Measurements from ENCODE around the gene LMF1. TPM values are rescaled to one million over a fixed set of nuclear protein-coding genes. Genes with fewer than 3 reads are reported as not detected.

The LMF1 gene
- polyA plus RNA-seq, 1 donor (not counting 4 experiments of a cell fraction or from before 2014, with no cell fraction given) = 3.1 TPM

- Histone ChIP-seq H2AFZ (ENCODE audit: control insufficient read depth, low read length) (no peak overlapping the region), H3K9ac (ENCODE audit: control insufficient read depth, extremely low read depth, insufficient read depth, low read length) (no peak overlapping the region), H4K20me1 (ENCODE audit: control insufficient read depth, extremely low read depth, insufficient read depth, low read length) (no peaks in the 10 kb centered on the region), H3K4me1 (ENCODE audit: control insufficient read depth, extremely low read depth, insufficient read depth, low read length) (no peaks in the 10 kb centered on the region), H3K27ac (ENCODE audit: control insufficient read depth, insufficient read depth, low read length) (no peak overlapping the region), H3K27me3 (ENCODE audit: control insufficient read depth, extremely low read depth, insufficient read depth, low read length) (peaks cover 24% of the 10 kb centered on the region), H3K9me3 (ENCODE audit: control insufficient read depth, low read depth, low read length) (no peaks in the 10 kb centered on the region), H3K4me3 (ENCODE audit: control insufficient read depth in 2 of 3, extremely low read depth in 1 of 3, insufficient read depth in 2 of 3, low read depth in 1 of 3, low read length in 3 of 3) (no peak overlapping the region), H3K79me2 (ENCODE audit: control insufficient read depth, insufficient read depth, low read length) (no peaks in the 10 kb centered on the region), H3K36me3 (ENCODE audit: control insufficient read depth in 2 of 2, extremely low read depth in 1 of 2, insufficient read depth in 2 of 2, low read length in 2 of 2) (no peaks in the 10 kb centered on the region), H3K9me1 (ENCODE audit: control insufficient read depth, extremely low read depth, insufficient read depth, low read length) (no peaks in the 10 kb centered on the region), H3K4me2 (ENCODE audit: control insufficient read depth, extremely low read depth, insufficient read depth, low read depth, low read length) (no peak overlapping the region)
- dilution Hi-C loops (cut with MboI; ENCODE audit: extremely low pct_ligation_motif_present, low sequenced_read_pairs) = no loop called here
- DNase-seq (ENCODE audit: low read depth, low spot score) = no peak
- peak; percentile 79 for FAIRE-seq
- TF ChIP-seq EZH2 (IDR thresholded peaks at IDR 0.05; ENCODE audit: low read length) (no peak), CTCF (optimal IDR thresholded peaks at IDR 0.05 in 1 of 3, IDR thresholded peaks at IDR 0.05 in 1 of 3, conservative IDR thresholded peaks at IDR 0.05 in 1 of 3; ENCODE audit: extremely low read depth in 1 of 3, insufficient read depth in 2 of 3, low read length in 3 of 3) (no peak)
Measured at GRCh38 chr16:818592-818991, 152.2 kb downstream of the LMF1 start.

GRCh38 chr16:818132-818531 lies 152.7 kb downstream of the LMF1 start:
- Histone ChIP-seq H3K4me3 (ENCODE audit: control insufficient read depth in 2 of 3, extremely low read depth in 1 of 3, insufficient read depth in 2 of 3, low read depth in 1 of 3, low read length in 3 of 3) (no peak overlapping the region), H3K9ac (ENCODE audit: control insufficient read depth, extremely low read depth, insufficient read depth, low read length) (no peak overlapping the region), H3K79me2 (ENCODE audit: control insufficient read depth, insufficient read depth, low read length) (no peaks in the 10 kb centered on the region), H3K9me1 (ENCODE audit: control insufficient read depth, extremely low read depth, insufficient read depth, low read length) (no peaks in the 10 kb centered on the region), H3K27me3 (ENCODE audit: control insufficient read depth, extremely low read depth, insufficient read depth, low read length) (peaks cover 29% of the 10 kb centered on the region), H2AFZ (ENCODE audit: control insufficient read depth, low read length) (no peak overlapping the region), H3K4me1 (ENCODE audit: control insufficient read depth, extremely low read depth, insufficient read depth, low read length) (no peaks in the 10 kb centered on the region), H3K4me2 (ENCODE audit: control insufficient read depth, extremely low read depth, insufficient read depth, low read depth, low read length) (no peak overlapping the region), H3K27ac (ENCODE audit: control insufficient read depth, insufficient read depth, low read length) (no peak overlapping the region), H3K36me3 (ENCODE audit: control insufficient read depth in 2 of 2, extremely low read depth in 1 of 2, insufficient read depth in 2 of 2, low read length in 2 of 2) (no peaks in the 10 kb centered on the region), H3K9me3 (ENCODE audit: control insufficient read depth, low read depth, low read length) (no peaks in the 10 kb centered on the region), H4K20me1 (ENCODE audit: control insufficient read depth, extremely low read depth, insufficient read depth, low read length) (no peaks in the 10 kb centered on the region)
- dilution Hi-C loops (cut with MboI; ENCODE audit: extremely low pct_ligation_motif_present, low sequenced_read_pairs) = no loop called here
- FAIRE-seq (no peak), DNase-seq (ENCODE audit: low read depth, low spot score) (no peak)
- TF ChIP-seq CTCF (optimal IDR thresholded peaks at IDR 0.05 in 1 of 3, IDR thresholded peaks at IDR 0.05 in 1 of 3, conservative IDR thresholded peaks at IDR 0.05 in 1 of 3; ENCODE audit: extremely low read depth in 1 of 3, insufficient read depth in 2 of 3, low read length in 3 of 3) (no peak), EZH2 (IDR thresholded peaks at IDR 0.05; ENCODE audit: low read length) (no peak)

Data from keratinocyte (primary cell).